M059J (cell line): ENCODE results near the gene PFKL. TPM values are rescaled to one million over a fixed set of nuclear protein-coding genes. Genes with fewer than 3 reads are reported as not detected.
"Not testable (repeated sequence)": the region's sequence is repeated elsewhere in the genome, so short reads cannot be mapped to it uniquely, and the experiment has no call there.

Experiments
- DNase-seq: peaks from one replicate; pipeline ENCODE4 v3.0.0-alpha.2; 2012; ENCODE audit warnings: low read depth
- total RNA-seq: library from RNA; depleted of rRNA; stranded (reverse); fragments of >200 nt; shearing (Covaris generic); gene quantifications from 2 replicates; pipeline ENCODE4 v1.2.3, GENCODE V29; 2014

PFKL gene
- total RNA-seq, 1 experiment from 2014 or later = 226 TPM

GRCh38 chr21:44344541-44345183 is 44.8 kb downstream of the PFKL start:
- DNase-seq = no peak

GRCh38 chr21:44345495-44345894 is 45.6 kb downstream of the PFKL start:
- DNase-seq = no peak

GRCh38 chr21:44347911-44348451 is 48.1 kb downstream of the PFKL start:
- DNase-seq = no peak

- no peak for DNase-seq
Measured at GRCh38 chr21:44348861-44349260, 49.0 kb downstream of the PFKL start.

- no peak for DNase-seq
Measured at GRCh38 chr21:44349416-44349846, 49.6 kb downstream of the PFKL start.

- no peak for DNase-seq
Measured at GRCh38 chr21:44349847-44350772, 50.3 kb downstream of the PFKL start.

GRCh38 chr21:44350773-44351481 is 51.1 kb downstream of the PFKL start:
- no peak for DNase-seq

- no peak for DNase-seq
Measured at GRCh38 chr21:44351535-44352252, 51.8 kb downstream of the PFKL start.

- DNase-seq = no peak
Measured at GRCh38 chr21:44352253-44352860, 52.5 kb downstream of the PFKL start.

GRCh38 chr21:44353191-44353970 is 53.5 kb downstream of the PFKL start, which contains the start of gene TRPM2:
Gene TRPM2 (plus strand): TSS chr21:44353621. CDS start chr21:44353701, 80 bp downstream.
- no peak for DNase-seq

- no peak for DNase-seq
Measured at GRCh38 chr21:44354001-44354405, 54.1 kb downstream of the PFKL start.

GRCh38 chr21:44354775-44355771 is 55.2 kb downstream of the PFKL start:
- DNase-seq = no peak

- DNase-seq = no peak
Measured at GRCh38 chr21:44356160-44356559, 56.3 kb downstream of the PFKL start.

GRCh38 chr21:44356636-44357035 is 56.8 kb downstream of the PFKL start:
- DNase-seq = peak; percentile 66

GRCh38 chr21:44357064-44357837 is 57.4 kb downstream of the PFKL start:
- DNase-seq = no peak

GRCh38 chr21:44359396-44359795 is 59.5 kb downstream of the PFKL start:
- no peak for DNase-seq

- no peak for DNase-seq
Measured at GRCh38 chr21:44360159-44360558, 60.3 kb downstream of the PFKL start.

GRCh38 chr21:44361903-44362302 is 62.0 kb downstream of the PFKL start:
- not testable (repeated sequence) for DNase-seq
